ENCODE data around the gene CDHR3. TPM values are rescaled to one million over a fixed set of nuclear protein-coding genes. Genes with fewer than 3 reads are reported as not detected.

The CDHR3 gene
- total RNA-seq, 1 donor from 2014 or later = 0.75 TPM

DNA sequence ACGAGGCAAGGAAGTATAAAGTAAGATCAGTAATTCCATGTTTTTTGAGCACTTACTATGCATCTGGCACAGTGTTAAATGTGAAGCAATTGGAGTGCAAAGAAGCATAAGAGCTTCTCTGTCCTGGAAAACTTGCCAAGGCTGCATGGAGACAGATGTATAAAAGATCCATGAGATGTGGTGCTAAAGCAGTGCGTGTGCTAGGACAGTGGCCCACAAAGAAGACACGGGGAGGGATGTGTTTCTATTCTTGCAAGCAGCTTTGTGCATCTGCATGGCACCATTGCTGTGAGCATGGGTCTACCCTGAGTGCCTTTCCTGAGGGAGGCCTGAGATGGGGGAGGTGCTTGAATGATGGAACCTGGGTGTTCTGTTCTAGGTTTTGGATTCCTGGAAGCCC is 5.1 kb upstream of the CDHR3 start:
- DNase-seq (no peak), ATAC-seq (ENCODE audit: low read depth) (no peak)
- Mint-ChIP-seq H3K4me1 (no peaks in the 10 kb centered on the region), H3K9me3 (no peaks in the 10 kb centered on the region), H3K36me3 (ENCODE audit: low read depth) (no peaks in the 10 kb centered on the region), H3K4me3 (no peak overlapping the region), H3K27ac (no peak overlapping the region), H3K27me3 (peaks cover 2% of the 10 kb centered on the region)
- POLR2A ChIA-PET = no interaction called here
- intact Hi-C loops (cut with micrococcal nuclease) = no loop called here
- CTCF ChIA-PET = no interaction called here
- TF ChIP-seq, protein P1, sequence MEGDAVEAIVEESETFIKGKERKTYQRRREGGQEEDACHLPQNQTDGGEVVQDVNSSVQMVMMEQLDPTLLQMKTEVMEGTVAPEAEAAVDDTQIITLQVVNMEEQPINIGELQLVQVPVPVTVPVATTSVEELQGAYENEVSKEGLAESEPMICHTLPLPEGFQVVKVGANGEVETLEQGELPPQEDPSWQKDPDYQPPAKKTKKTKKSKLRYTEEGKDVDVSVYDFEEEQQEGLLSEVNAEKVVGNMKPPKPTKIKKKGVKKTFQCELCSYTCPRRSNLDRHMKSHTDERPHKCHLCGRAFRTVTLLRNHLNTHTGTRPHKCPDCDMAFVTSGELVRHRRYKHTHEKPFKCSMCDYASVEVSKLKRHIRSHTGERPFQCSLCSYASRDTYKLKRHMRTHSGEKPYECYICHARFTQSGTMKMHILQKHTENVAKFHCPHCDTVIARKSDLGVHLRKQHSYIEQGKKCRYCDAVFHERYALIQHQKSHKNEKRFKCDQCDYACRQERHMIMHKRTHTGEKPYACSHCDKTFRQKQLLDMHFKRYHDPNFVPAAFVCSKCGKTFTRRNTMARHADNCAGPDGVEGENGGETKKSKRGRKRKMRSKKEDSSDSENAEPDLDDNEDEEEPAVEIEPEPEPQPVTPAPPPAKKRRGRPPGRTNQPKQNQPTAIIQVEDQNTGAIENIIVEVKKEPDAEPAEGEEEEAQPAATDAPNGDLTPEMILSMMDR (IDR thresholded peaks at IDR 0.05) = no peak

DNA sequence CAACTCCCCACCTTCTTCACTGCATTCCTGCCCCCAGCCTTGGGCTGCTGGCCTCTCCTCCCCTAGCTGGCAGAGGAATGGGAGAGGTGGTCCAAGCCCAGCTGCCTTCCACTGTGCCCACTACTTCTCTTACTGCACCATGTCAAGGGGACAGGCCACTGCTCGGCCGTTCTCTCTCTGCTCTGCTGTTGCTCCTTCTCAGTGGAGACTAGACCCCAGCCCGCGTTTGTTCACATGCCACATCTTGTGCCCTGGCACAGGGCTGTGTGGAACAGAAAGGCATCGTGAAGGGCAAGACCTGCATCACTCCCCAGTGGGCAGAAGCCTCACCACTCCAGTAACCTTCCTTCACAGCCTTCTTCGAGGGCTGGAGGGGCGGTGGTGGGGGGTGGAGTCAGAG is 711 bp upstream of the CDHR3 start:
- H3K4me1 Mint-ChIP-seq = no peaks in the 10 kb centered on the region
- peaks cover 2% of the 10 kb centered on the region for H3K27me3 Mint-ChIP-seq
- intact Hi-C loops (cut with micrococcal nuclease) = no loop called here
- no peaks in the 10 kb centered on the region for H3K36me3 Mint-ChIP-seq (ENCODE audit: low read depth)
- no peak overlapping the region for H3K4me3 Mint-ChIP-seq
- ATAC-seq (ENCODE audit: low read depth) (no peak), DNase-seq (no peak)
- CTCF ChIA-PET = no interaction called here
- TF ChIP-seq, protein P1 (IDR thresholded peaks at IDR 0.05) = no peak
- POLR2A ChIA-PET = no interaction called here
- peaks cover 2% of the 10 kb centered on the region for H3K9me3 Mint-ChIP-seq
- no peak overlapping the region for H3K27ac Mint-ChIP-seq

DNA sequence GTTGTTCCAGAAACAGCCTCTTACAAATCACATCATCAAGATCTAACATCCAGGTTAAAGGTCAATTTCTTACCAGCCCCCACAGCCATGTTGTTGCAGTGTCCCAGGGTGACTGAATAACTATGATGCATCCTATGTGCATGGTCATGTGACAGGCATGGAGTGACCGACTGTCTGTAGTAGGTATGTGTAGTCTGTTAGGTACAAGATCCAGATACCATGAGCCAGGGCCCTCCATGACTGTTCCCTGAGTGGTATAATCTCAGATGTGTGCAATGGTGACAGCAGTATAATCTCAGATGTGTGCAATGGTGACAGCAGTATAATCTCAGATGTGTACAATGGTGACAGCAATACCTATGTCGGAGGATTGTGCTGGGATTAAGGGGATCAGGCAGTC is 8.8 kb downstream of the CDHR3 start:
- ChIA-PET CTCF (no interaction called here), POLR2A (no interaction called here)
- no peak overlapping the region for H3K4me3 Mint-ChIP-seq
- no peaks in the 10 kb centered on the region for H3K36me3 Mint-ChIP-seq (ENCODE audit: low read depth)
- TF ChIP-seq, protein P1 (IDR thresholded peaks at IDR 0.05) = no peak
- intact Hi-C loops (cut with micrococcal nuclease) = no loop called here
- H3K27me3 Mint-ChIP-seq = peaks cover 2% of the 10 kb centered on the region
- ATAC-seq (ENCODE audit: low read depth) (no peak), DNase-seq (no peak)
- H3K27ac Mint-ChIP-seq = no peak overlapping the region
- H3K9me3 Mint-ChIP-seq = peaks cover 2% of the 10 kb centered on the region
- no peaks in the 10 kb centered on the region for H3K4me1 Mint-ChIP-seq

DNA sequence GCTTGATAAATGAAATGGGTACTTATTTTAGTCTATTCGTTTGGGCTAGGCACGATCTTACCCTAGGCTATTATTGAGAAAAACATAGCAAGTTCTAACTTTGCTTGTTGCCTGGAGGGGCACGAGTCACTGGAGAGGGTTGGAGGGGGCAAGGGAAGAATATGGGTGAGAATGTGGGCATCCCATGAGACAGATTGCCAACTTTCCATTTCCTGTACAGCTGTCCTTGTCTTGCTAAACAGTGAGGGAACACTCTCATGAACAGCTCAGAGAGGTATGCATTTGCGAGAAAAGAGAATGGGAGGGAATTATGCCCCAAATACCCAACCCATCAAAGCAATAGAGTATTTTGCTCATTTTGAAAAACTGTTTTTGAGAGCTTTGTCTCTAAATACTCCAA is 9.2 kb downstream of the CDHR3 start:
- no peak overlapping the region for H3K4me3 Mint-ChIP-seq
- H3K36me3 Mint-ChIP-seq (ENCODE audit: low read depth) = no peaks in the 10 kb centered on the region
- ATAC-seq (ENCODE audit: low read depth) = no peak
- intact Hi-C loops (cut with micrococcal nuclease) = no loop called here
- TF ChIP-seq, protein P1 (IDR thresholded peaks at IDR 0.05) = no peak
- DNase-seq = no peak
- POLR2A ChIA-PET = no interaction called here
- no peaks in the 10 kb centered on the region for H3K4me1 Mint-ChIP-seq
- no peak overlapping the region for H3K27ac Mint-ChIP-seq
- H3K9me3 Mint-ChIP-seq = no peaks in the 10 kb centered on the region
- peaks cover 2% of the 10 kb centered on the region for H3K27me3 Mint-ChIP-seq
- CTCF ChIA-PET = no interaction called here

DNA sequence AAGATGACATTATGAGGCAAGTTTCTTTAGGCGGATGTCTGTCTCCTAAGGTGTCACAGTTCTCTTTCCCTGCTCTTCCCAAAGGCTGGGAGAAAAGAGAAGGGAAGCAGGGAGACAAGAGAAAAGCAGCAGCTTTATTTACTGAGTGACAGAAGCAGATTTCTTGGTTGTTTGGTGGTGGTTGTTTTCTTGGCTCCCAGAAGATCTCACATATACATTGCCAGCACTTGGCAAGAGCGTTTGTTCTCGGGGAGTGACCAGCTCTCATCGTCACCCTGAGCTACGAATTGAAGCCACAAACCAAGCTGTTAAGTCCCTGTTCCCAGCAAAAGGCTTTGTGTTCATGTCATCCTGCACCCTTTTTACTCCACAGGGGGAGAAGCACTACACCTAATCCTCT is 11.4 kb downstream of the CDHR3 start:
- H3K27ac Mint-ChIP-seq = no peak overlapping the region
- DNase-seq = no peak
- TF ChIP-seq, protein P1 (IDR thresholded peaks at IDR 0.05) = no peak
- CTCF ChIA-PET = no interaction called here
- intact Hi-C loops (cut with micrococcal nuclease) = no loop called here
- POLR2A ChIA-PET = no interaction called here
- ATAC-seq (ENCODE audit: low read depth) = no peak
- H3K36me3 Mint-ChIP-seq (ENCODE audit: low read depth) = no peaks in the 10 kb centered on the region
- no peak overlapping the region for H3K4me3 Mint-ChIP-seq
- H3K27me3 Mint-ChIP-seq = peaks cover 9% of the 10 kb centered on the region
- no peaks in the 10 kb centered on the region for H3K9me3 Mint-ChIP-seq
- no peaks in the 10 kb centered on the region for H3K4me1 Mint-ChIP-seq
